EL (cell line): ENCODE results near the gene CCSER1.
A peak's percentile ranks its signal among the peaks of the same experiment; 100 is the strongest.

Experiments used
- DNase-seq: peaks from one replicate; pipeline ENCODE4 v3.0.0-alpha.2; 2016

The CCSER1 gene

DNA sequence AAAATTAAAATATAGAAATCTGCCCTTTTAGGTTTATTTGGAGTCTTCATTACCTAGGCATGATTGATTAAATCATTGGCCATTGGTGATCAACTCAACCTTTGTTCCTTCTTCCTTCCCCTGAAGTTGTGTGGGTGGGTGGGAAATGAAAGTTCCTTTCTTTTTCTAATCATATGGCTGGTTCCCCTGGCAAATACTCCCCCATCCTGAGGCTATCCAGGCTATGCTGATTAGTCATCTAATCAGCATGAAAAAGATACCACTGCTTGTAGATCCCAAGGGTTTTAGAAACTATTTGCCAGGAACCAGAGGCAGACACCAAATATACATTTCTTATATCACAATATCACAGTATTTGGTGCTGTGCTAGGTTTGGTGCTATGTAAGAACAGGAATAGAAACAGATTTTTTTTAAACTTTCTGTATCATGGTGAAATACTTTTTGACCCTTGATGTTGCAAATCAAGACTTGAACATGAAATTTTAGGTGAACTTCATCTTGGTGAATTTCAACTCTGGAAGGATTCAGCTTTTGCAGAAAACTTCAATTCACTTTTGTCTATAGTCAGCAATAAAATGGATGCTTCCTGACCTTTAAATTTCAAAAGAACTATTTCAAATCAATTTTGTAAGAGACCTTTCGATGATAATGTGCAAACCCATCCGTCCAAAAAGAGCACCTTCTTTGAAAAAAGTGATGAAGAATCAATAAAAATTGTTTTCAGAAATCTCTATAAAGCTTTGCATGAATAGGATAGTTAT lies 71.1 kb downstream of the CCSER1 start:
- no peak for DNase-seq

GRCh38 chr4:90207887-90208454 lies 80.8 kb downstream of the CCSER1 start:
- no peak for DNase-seq

DNA sequence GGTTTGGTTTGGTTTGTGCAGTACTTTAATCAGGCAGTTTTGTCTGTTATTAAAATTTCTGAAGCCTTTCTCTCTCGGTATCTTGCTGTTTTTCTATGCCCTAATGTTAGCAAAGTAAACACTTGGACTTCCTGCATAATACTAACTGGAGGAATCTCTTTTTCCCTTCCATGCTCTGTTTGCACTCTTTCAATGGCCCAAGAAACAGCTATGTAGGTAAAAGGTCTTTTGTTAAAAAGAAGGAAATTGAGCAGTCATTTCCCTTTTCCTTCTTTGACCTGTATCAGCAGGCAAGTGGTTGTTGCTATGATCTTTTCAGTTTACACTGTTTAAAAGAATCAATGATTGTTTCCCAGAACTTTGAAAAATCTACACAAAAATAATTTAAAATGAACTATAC lies 82.7 kb downstream of the CCSER1 start:
- no peak for DNase-seq

- DNase-seq = no peak
Measured at GRCh38 chr4:90211174-90211573, 84.0 kb downstream of the CCSER1 start.

DNA sequence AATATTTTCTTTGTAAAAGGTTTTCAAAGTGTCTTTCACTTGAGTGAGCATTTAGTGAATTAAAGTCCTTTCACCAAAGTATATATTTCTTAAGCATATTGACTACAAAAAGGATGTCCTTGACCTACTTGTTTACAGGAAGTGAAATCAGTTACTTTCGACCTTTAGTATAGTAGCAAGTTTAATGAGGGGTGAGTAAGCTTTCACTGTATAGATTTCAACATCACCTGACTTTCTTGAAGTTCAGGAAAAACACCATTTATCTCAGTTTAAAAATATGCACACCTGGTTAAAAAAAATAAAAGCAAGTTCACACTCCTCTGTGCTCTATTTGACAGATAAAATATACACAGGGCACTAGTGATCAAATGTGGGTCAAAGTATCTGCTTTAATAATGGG lies 88.1 kb downstream of the CCSER1 start:
- DNase-seq = no peak

- no peak for DNase-seq
Measured at GRCh38 chr4:90219822-90220221, 92.6 kb downstream of the CCSER1 start.

DNA sequence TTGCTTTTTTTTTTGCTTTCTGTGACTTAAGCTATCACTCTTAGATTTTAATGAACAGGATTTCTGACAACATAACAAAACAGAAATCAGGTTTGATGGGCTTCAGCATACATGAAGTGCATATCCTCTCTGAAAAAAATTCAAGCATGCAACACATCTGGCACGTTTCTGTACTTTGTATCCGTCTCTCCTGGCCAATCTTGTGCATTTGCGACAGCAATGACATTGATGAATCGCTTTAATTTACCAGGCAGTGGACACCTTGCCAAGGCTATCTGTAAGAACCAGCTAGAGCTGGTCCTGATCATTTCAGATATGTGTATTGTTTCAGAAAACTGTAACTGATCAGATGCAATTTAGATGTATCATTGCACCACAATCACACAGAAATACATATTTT lies 93.3 kb downstream of the CCSER1 start:
- no peak for DNase-seq

DNA sequence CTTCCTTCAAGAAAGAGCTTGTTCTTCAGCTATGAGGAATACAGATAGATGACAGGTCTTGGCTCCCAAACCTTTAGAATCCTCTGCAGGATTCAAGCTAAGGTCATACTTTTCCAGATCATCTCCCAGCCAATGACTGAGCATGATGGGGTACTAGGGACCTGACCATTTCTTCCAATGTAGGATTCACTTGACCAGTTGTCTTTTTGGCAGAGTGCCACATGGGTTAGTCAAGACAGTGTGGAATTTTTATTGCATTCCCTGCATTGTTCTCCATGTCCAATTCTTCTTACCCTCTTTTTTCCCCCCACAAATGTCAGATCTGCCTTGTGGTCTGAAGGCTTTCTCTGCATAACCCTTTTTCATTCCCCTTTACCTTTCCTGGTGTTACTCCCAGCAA lies 99.5 kb downstream of the CCSER1 start:
- DNase-seq = peak; percentile 6

- no peak for DNase-seq
Measured at GRCh38 chr4:90227177-90227576, 100.0 kb downstream of the CCSER1 start.

- DNase-seq = no peak
Measured at GRCh38 chr4:90234916-90235547, 107.8 kb downstream of the CCSER1 start.

- no peak for DNase-seq
Measured at GRCh38 chr4:90237751-90238530, 110.7 kb downstream of the CCSER1 start.

DNA sequence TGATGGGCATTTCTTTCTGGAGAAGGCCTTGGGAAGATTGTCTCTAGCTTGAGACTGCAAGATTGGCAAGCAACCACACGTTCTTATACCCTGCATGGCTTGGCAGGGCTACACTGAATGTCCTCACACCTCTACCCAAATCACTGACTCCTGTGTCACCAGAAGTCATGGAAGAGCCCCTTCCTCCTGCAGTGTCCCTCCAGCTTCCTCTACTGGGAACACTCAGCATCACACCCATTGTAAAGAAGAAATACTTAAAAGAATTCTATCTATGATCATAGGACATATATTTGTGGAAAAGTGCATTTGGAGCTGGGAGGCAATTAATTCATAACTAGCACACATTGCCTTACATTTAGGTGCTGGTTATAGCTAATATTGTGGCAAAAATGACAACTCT lies 113.1 kb downstream of the CCSER1 start:
- DNase-seq = no peak

DNA sequence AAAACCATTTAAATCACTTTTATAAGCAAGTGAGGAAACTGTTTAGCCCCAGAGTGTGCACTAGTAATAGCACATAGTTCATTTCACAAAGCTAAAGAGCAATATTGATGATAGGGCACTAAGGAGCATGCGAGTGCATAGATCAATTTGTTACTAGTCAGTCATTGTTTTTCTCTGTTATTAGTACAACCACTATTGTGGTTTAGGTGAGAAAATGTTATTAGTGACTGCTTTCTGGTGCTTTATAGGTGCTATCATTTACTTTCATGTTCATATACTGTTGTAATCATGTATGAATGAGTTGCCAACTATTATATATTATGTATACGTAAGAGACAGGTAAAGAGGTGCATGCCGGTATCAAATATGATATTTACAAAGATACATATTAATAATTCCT lies 113.8 kb downstream of the CCSER1 start:
- no peak for DNase-seq

DNA sequence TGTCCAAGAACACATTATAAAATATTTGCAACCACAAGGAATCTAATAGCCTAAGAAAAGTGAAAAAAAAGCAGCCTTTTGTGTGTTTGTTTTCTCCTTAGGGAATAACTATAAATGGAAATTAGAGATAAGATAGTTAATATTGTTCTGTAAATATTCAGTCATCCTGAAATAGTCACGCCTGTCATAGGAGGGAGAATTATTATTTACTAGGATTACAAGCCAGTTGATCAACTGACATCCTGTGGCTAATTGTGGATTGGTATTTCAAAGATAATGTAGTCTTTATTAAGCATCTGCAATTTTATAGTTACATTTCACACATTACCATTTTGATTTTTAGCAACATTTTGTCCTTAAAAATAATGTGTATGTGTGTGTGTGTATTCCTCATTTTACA lies 118.6 kb downstream of the CCSER1 start:
- DNase-seq = no peak

DNA sequence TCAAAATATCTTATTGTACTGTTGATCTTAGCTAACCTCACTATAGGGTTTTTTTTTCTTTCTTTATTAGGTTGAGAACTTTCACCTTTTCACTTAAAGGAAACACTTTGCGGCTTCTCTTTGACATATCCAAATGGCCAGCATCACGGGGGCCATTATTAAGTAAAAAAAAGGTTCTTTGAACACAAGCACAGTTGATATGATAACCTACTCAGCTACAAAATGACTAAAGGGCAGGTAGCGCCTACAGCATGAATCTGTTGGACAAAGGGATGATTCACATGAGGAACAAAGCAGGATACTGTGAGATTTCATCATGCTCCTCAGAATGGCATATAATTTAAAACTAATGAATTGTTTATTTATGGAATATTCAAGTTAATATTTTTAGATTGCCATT lies 119.6 kb downstream of the CCSER1 start:
- no peak for DNase-seq

DNA sequence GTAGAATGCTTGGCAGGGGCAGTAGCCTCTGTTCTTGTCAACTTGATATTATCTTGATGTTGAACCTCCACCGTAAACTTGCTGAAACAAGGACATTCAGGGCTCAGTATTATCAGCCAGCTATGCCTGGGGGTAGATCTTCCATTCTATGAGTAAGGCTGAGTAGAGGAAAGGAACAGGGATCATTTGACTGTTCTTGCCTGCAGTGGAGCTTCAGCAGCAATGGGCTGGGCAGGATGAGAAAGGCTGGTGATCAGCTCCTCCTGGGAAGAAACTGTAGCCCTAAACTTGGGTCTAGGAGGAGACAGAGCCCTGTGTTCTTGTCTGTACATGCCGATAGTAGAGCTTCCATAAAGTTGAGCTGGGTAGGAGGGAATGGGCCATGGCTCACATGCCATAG lies 127.2 kb downstream of the CCSER1 start:
- DNase-seq = no peak

DNA sequence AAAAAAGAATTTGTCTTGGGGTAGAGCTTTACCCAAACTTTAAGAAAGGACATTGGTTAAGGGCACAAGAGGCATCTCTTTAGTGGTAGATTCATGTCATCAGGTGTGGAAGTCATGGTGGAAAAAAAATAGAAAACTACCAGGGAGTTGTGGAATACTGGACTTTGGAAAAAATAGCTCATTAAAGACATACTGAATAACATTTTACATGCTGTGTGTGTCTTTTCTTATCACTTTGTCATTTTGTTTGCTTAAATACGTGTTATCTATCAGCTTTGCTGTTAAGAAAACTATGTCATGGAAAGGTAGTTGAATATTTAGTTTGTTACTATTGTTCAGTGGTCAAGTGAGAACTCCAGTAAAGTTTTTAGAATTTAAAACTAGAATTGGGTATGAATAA lies 147.0 kb downstream of the CCSER1 start:
- no peak for DNase-seq

- no peak for DNase-seq
Measured at GRCh38 chr4:90280954-90281353, 153.8 kb downstream of the CCSER1 start.

DNA sequence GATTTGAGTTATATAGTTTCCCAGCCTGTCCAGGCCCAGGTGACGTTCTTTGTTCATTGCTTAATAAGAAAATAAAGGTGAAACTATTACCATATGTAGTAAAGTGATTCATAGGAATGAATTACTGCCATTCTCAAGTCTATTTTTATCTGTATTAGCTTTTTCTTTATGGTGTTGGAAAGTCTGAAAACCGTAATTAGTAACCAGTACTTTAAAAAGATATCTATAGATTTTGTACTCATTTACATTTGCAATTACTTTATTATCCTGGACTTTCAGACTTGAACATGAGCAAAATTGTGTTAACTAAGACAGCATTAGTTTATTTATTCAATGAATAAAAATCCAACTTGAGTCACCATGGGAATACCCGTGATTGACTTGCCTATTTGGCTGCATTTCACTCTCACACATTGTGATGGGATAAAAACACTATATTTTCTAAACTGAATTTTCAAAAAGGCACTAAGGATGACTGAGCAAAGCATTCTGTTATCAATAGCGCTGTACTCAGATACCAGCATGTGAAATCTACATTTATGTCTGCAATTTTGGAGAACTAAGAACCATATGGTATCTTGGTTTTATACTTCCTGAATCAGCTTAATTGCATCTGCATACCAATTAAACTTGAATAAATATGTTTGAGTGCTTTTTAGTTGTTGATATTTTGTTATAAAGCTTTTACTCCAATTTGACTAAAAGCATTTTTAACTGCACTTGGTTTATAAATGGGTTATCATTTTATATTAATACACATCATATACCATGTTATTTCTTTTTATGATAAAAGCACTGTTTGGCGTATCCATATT lies 154.6 kb downstream of the CCSER1 start:
- DNase-seq = no peak

DNA sequence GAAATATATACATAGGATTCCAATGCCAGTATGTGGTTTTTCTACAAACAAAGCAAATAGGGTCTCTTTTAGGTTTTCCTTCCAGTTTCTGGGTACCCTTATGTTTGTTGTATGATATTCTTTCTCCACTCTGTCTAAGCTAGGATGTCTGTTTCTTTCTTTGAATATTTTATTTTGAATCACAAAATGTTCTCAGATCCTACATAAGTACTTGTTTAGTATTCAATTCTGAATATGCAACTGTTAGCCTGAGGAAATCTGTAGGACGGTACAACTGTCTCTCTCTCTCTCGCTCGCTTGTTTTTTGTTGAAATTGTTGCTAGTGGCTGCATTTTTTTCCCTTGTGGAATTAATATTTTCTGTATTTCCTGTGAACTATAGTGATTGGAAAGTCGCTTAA lies 163.2 kb downstream of the CCSER1 start:
- no peak for DNase-seq

DNA sequence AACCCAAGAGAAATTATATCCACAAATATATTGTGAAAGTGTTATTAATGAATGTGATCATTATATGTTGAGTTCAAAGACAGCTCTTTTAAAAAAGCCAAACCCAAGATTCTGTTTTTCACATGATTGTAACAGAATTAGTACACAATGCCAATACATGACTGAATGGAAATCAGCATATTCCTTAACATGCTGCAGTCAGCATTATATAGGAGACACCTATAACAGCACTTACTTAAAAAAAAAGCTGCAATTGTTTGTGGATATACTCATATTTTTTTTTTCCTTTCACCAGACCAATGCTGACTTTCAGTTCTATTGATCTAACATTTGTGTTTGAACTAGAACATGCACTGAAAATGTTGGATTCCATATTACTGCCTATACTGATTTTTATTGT lies 165.2 kb downstream of the CCSER1 start:
- no peak for DNase-seq

DNA sequence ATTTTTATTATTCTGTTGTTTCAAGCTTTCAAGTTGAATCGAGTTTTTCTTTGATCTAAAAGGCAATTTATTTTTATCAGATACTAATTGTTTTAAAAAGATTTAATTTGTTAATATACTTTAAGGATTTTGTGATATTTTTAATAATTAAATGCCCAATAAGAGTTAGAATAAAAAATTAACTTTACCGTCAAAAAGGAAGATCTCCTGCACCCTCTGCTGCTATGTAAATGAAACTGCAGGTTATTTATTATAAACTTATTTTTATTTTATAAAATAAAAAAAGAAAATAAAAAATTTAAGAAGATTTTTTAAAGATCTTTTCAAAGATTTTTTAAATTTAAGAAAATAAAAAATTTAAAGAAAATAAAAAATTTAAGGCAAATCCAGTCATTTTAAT lies 166.1 kb downstream of the CCSER1 start:
- no peak for DNase-seq

- DNase-seq = no peak
Measured at GRCh38 chr4:90299373-90299772, 172.2 kb downstream of the CCSER1 start.
